GM12875 (cell line): ENCODE results near the gene SPEM1.

Experiments used
- H3K4me3 ChIP-seq: one replicate; pipeline ENCODE4 v1.5.1; 2011; ENCODE audit warnings: low read depth, low read length, control low read depth
- TF ChIP-seq, protein P1 (sequence below): IDR thresholded peaks from 2 replicates; pipeline ENCODE4 v1.5.1; 2011; ENCODE audit warnings: low read depth, mild to moderate bottlenecking, control low read depth, inconsistent platforms, low read length, moderate library complexity, borderline replicate concordance; ENCODE audit not compliant: insufficient read depth

The SPEM1 gene

DNA sequence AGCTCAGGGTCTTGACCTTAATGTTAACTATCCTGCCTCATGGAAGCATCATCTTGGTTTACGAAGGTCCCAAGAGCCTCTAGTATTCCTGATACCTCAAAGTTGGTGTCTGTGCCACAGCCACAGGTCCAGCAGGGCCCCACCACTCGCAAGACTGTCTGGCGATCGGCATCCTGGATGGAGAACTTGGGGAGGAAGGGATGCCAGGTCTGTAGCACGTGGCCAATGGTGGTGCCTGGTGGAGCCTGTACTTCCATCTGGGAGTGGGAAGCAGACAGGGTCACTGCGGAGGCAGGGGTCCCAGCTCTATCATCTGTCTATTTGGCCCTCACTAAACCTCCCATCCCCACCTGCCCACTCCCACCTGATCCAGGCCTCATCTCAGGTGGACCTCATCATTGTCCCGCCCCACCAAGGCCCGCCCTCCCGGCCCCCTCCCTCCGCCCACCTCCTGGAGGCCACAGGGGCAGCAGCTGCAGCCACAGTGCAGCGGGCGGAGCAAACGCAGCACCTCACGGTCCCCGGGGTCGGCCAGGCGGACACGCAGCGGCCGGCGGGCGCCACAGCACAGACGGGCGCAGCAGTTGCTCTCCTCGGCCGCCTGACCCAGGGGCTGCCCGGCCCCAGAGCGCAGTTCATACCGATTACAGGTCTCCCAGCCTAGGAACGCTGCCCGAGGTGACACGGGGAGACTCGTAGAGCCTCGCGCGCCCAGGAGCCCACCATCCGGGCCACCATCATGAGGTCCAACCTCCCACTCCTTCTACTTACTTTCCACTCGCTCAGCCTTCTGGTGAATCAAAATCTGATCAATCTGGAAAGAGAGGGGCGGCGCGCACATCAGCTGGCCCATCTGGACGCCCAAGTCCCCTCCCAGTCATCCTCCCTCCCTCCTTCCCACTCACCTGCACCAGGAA lies 27.2 kb upstream of the SPEM1 start:
- H3K4me3 ChIP-seq = peak overlapping the region; percentile 92
- TF ChIP-seq, protein P1, sequence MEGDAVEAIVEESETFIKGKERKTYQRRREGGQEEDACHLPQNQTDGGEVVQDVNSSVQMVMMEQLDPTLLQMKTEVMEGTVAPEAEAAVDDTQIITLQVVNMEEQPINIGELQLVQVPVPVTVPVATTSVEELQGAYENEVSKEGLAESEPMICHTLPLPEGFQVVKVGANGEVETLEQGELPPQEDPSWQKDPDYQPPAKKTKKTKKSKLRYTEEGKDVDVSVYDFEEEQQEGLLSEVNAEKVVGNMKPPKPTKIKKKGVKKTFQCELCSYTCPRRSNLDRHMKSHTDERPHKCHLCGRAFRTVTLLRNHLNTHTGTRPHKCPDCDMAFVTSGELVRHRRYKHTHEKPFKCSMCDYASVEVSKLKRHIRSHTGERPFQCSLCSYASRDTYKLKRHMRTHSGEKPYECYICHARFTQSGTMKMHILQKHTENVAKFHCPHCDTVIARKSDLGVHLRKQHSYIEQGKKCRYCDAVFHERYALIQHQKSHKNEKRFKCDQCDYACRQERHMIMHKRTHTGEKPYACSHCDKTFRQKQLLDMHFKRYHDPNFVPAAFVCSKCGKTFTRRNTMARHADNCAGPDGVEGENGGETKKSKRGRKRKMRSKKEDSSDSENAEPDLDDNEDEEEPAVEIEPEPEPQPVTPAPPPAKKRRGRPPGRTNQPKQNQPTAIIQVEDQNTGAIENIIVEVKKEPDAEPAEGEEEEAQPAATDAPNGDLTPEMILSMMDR = no peak

DNA sequence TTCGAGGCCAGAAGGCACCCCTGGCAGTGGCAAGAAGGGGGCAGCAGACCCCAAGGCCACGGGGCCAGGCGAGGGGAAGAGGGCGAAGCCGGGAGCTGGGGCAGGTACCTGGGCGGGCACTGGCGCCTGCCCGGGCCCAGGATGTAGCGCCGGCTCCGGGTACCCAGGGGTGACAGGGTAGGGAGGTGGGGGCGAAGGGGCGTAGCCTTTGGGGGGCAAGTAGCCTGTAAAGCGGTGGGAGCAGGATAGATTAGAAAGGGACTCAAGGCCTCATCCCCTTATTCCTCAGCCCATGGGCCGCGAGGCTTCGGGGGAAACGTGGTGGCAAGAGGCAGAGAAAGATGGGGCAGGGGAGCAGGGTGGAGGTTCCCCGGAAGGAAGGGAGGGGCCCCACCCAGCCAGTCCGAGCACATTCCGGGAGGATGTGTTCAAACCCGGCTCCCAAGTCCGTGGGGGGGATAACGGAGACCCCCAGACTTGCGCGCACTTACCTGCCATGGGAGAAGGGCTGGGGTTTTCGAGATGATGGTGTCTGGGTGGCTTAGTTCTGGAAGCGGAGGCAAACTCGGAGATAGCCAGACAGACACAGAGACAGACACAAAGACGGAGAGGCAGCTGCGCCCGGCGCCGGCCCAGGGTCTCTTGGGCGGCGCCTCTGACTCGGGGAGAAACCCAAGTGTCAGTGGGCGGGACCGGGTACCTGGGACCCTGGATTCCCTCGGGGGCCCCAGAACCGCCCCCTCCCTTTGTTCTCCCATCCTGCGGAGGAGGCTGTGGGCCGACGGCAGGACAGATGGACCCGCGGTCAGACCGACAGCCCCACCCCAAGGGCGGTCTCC lies 26.3 kb upstream of the SPEM1 start:
- peak overlapping the region; percentile 92 for H3K4me3 ChIP-seq
- TF ChIP-seq, protein P1 = peak; percentile 17; the same call in 1 of the 2 replicates

DNA sequence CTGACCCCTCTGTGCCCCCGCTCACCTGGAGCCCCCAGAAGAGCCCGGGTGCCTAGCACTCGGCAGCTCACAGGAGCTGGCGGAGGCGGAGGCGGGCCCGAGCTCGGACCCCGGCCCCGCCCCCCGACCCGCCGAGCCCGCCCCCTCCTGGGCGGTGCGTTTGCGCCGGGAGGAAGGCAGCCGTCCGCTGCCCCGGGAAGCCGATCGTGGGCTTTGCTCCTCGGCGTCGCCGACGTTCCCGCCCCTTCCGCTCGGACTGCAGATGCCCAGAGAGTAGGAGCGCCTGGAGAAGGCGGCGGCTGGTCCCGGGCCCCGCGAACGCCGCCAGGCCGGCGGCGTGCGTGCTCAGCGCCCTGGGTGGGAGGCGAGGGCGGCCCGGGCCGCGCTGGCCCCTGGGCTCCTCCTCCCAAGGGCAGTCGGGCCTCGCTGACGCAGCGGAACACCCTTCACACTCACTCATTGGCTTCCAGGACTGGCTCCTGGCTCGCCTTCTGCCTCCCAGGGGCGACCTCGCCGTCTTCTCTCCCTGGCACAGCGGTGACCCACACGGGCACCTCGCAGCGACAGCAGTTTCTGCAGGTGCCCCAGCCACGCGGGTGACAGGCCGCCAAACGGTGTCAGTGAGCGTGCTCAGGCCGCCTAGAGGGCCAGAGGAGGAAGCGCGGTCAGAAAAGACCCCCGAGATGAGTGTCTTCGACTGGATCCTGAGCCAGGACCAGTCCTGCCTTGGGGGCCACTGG lies 25.5 kb upstream of the SPEM1 start, which contains the start of gene PLSCR3:
TSS of gene PLSCR3 (minus strand) at position 74 of the 740 bp plus-strand sequence. CDS start 415 bp downstream, outside the sequence.
- TF ChIP-seq, protein P1 = peak; percentile 64
- H3K4me3 ChIP-seq = peak within 1 kb of the TSS; percentile 92

DNA sequence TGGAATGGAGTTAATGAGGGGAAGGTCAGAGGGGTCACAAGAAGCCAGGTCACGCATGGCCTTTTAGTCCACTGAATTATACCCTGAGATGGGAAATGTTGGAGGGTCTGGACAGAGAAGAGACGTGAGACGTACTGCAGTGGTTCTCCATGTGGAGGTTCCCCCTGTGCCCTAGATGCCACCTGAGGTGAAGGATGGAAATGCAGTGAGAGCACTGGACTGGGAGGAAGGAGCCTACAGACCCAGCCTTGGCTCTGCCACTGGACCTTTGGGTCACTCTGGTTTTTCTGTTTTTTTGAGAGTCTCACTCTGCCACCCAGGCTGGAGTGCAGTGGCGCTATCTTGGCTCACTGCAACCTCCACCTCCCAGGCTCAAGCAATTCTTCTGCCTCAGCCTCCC lies 24.0 kb upstream of the SPEM1 start:
- TF ChIP-seq, protein P1 = no peak
- no peak overlapping the region for H3K4me3 ChIP-seq

DNA sequence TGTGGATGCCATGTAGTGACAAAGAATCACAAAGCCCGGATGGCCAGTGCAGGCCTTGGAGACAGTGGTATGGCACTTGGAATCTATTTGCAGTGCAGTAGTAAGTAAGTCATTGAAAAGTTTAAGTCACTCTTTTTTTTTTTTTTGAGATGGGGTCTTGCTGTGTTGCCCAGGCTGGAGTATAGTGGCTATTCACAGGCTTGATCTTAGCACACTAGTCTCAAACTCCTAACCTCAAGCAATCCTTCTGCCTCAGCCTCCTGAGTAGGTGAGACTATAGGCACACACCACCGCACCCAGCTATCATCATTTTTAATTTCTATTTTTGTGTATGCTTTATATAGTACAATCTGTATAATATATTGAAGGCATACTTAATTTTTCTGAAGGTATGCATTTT lies 21.5 kb upstream of the SPEM1 start:
- H3K4me3 ChIP-seq = no peak overlapping the region
- TF ChIP-seq, protein P1 = no peak

DNA sequence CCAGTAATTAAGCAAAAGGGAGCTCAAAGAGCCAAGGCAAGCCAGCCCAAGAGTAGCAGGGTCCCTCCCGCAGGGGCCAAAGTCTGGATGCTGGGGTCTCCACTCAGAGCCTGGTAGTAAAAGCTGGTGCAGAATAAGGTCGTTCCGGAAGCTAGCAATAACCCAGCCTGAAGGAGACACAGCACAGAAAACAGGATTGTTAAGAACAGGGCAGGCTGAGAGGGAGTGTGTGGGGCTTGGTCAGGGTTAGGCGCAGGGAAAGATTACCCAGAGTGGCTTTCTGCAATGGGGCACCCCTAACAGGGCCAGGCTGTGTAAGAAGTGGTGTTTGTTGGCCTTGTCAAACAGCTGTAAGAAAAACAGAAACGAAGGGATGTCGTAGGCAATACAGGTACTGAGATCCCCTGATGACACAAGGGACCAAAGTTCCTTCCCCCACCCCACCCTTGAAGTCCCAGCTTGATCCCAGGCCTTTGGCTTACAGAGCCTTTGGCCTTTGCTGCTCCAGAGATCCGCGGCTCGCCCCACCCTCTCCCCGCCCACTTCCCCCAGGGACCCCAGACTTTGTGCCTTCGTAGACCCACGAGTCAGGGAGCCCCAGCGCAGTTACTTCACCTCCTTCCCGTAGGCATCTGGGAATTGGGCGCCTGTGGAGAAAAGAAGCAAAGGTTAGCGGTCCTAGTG lies 16.9 kb upstream of the SPEM1 start:
- TF ChIP-seq, protein P1 = no peak

More for the DNA sequence above, 16.9 kb upstream of the SPEM1 start:
- peak overlapping the region; percentile 80 for H3K4me3 ChIP-seq
